IMR-90 (cell line): ENCODE data around the gene KCNQ5.

ENCODE experiments used
- POLR2A ChIP-seq: IDR thresholded peaks from 2 replicates; pipeline ENCODE4 v1.6.1; 2012; ENCODE audit warnings: mild to moderate bottlenecking, low read depth, low read length
- TF ChIP-seq, protein P1 (sequence below): conservative IDR thresholded peaks from 2 replicates; pipeline ENCODE4 v1.5.1; 2012; ENCODE audit warnings: mild to moderate bottlenecking, low read depth, low read length, improper control_type of control experiment

GRCh38 chr6:72742001-72742673, 120.3 kb downstream of the KCNQ5 start:
- TF ChIP-seq, protein P1, sequence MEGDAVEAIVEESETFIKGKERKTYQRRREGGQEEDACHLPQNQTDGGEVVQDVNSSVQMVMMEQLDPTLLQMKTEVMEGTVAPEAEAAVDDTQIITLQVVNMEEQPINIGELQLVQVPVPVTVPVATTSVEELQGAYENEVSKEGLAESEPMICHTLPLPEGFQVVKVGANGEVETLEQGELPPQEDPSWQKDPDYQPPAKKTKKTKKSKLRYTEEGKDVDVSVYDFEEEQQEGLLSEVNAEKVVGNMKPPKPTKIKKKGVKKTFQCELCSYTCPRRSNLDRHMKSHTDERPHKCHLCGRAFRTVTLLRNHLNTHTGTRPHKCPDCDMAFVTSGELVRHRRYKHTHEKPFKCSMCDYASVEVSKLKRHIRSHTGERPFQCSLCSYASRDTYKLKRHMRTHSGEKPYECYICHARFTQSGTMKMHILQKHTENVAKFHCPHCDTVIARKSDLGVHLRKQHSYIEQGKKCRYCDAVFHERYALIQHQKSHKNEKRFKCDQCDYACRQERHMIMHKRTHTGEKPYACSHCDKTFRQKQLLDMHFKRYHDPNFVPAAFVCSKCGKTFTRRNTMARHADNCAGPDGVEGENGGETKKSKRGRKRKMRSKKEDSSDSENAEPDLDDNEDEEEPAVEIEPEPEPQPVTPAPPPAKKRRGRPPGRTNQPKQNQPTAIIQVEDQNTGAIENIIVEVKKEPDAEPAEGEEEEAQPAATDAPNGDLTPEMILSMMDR, result no peak
- no peak for TF ChIP-seq POLR2A
